ENCODE results near the gene MGMT.

Gene MGMT

GRCh38 chr10:129677377-129677927, 210.4 kb downstream of the MGMT start:
- no peak overlapping the region for H3K4me3 ChIP-seq
- TF ChIP-seq Cebpa-rat (IDR thresholded peaks at IDR 0.05), result no peak

GRCh38 chr10:129678186-129678585, 211.1 kb downstream of the MGMT start:
- no peak overlapping the region for H3K4me2 ChIP-seq
- H3K9ac ChIP-seq, result no peak overlapping the region
- peaks cover 51% of the 10 kb centered on the region for H3K36me3 ChIP-seq
- no peaks in the 10 kb centered on the region for H4K20me1 ChIP-seq
- no peak overlapping the region for H3K27ac ChIP-seq
- TF ChIP-seq Cebpa-rat (IDR thresholded peaks at IDR 0.05), result no peak
- H3K4me1 ChIP-seq, result peaks cover 28% of the 10 kb centered on the region
- H3K4me3 ChIP-seq, result no peak overlapping the region
- H3K9me3 ChIP-seq, result peaks cover 36% of the 10 kb centered on the region
- no peaks in the 10 kb centered on the region for H3K27me3 ChIP-seq

More at GRCh38 chr10:129677377-129677927, 210.4 kb downstream of the MGMT start:
- H3K9me3 ChIP-seq, result peaks cover 36% of the 10 kb centered on the region
- H3K4me1 ChIP-seq, result peaks cover 28% of the 10 kb centered on the region
- H3K27ac ChIP-seq, result no peak overlapping the region
- H4K20me1 ChIP-seq, result no peaks in the 10 kb centered on the region
- peaks cover 51% of the 10 kb centered on the region for H3K36me3 ChIP-seq
- no peak overlapping the region for H3K9ac ChIP-seq
- no peaks in the 10 kb centered on the region for H3K27me3 ChIP-seq
- H3K4me2 ChIP-seq, result no peak overlapping the region

GRCh38 chr10:129679207-129679606, 212.2 kb downstream of the MGMT start:
- Histone ChIP-seq H4K20me1 (no peaks in the 10 kb centered on the region), H3K4me3 (no peak overlapping the region), H3K27ac (no peak overlapping the region), H3K4me1 (peaks cover 28% of the 10 kb centered on the region), H3K9me3 (peaks cover 36% of the 10 kb centered on the region), H3K9ac (no peak overlapping the region), H3K36me3 (peaks cover 51% of the 10 kb centered on the region), H3K4me2 (no peak overlapping the region), H3K27me3 (no peaks in the 10 kb centered on the region)
- TF ChIP-seq Cebpa-rat (IDR thresholded peaks at IDR 0.05), result no peak

GRCh38 chr10:129680661-129681344, 213.8 kb downstream of the MGMT start:
- no peaks in the 10 kb centered on the region for H3K27me3 ChIP-seq

GRCh38 chr10:129681856-129682255, 214.8 kb downstream of the MGMT start:
- no peak overlapping the region for H3K4me2 ChIP-seq
- TF ChIP-seq Cebpa-rat (IDR thresholded peaks at IDR 0.05), result no peak
- no peaks in the 10 kb centered on the region for H4K20me1 ChIP-seq
- H3K27me3 ChIP-seq, result no peaks in the 10 kb centered on the region
- no peak overlapping the region for H3K9ac ChIP-seq
- H3K9me3 ChIP-seq, result peaks cover 23% of the 10 kb centered on the region; the same call in 1 of the 2 replicates
- H3K36me3 ChIP-seq, result peaks cover 31% of the 10 kb centered on the region
- peaks cover 12% of the 10 kb centered on the region; the same call in 1 of the 2 replicates for H3K4me1 ChIP-seq
- H3K4me3 ChIP-seq, result no peak overlapping the region
- H3K27ac ChIP-seq, result no peak overlapping the region

More at GRCh38 chr10:129680661-129681344, 213.8 kb downstream of the MGMT start:
- peaks cover 26% of the 10 kb centered on the region for H3K9me3 ChIP-seq
- H3K4me1 ChIP-seq, result peaks cover 18% of the 10 kb centered on the region
- H3K4me3 ChIP-seq, result no peak overlapping the region
- no peak for TF ChIP-seq Cebpa-rat (IDR thresholded peaks at IDR 0.05)
- H4K20me1 ChIP-seq, result no peaks in the 10 kb centered on the region
- peaks cover 37% of the 10 kb centered on the region for H3K36me3 ChIP-seq
- H3K27ac ChIP-seq, result no peak overlapping the region
- no peak overlapping the region for H3K4me2 ChIP-seq
- H3K9ac ChIP-seq, result no peak overlapping the region

GRCh38 chr10:129683519-129683918, 216.5 kb downstream of the MGMT start:
- no peaks in the 10 kb centered on the region for H3K27me3 ChIP-seq
- no peaks in the 10 kb centered on the region for H4K20me1 ChIP-seq
- TF ChIP-seq Cebpa-rat (IDR thresholded peaks at IDR 0.05), result no peak

GRCh38 chr10:129683920-129684319, 216.9 kb downstream of the MGMT start:
- Histone ChIP-seq H3K4me2 (no peak overlapping the region), H4K20me1 (no peaks in the 10 kb centered on the region), H3K27me3 (no peaks in the 10 kb centered on the region), H3K4me3 (no peak overlapping the region), H3K9ac (no peak overlapping the region), H3K36me3 (peaks cover 15% of the 10 kb centered on the region), H3K4me1 (peaks cover 12% of the 10 kb centered on the region; the same call in 1 of the 2 replicates), H3K27ac (no peak overlapping the region), H3K9me3 (peaks cover 13% of the 10 kb centered on the region; the same call in 1 of the 2 replicates)
- no peak for TF ChIP-seq Cebpa-rat (IDR thresholded peaks at IDR 0.05)

More at GRCh38 chr10:129683519-129683918, 216.5 kb downstream of the MGMT start:
- H3K4me3 ChIP-seq, result no peak overlapping the region
- peaks cover 12% of the 10 kb centered on the region; the same call in 1 of the 2 replicates for H3K4me1 ChIP-seq
- no peak overlapping the region for H3K27ac ChIP-seq
- H3K9ac ChIP-seq, result no peak overlapping the region
- H3K4me2 ChIP-seq, result no peak overlapping the region
- H3K9me3 ChIP-seq, result peaks cover 13% of the 10 kb centered on the region; the same call in 1 of the 2 replicates
- H3K36me3 ChIP-seq, result peaks cover 19% of the 10 kb centered on the region

GRCh38 chr10:129685271-129685670, 218.2 kb downstream of the MGMT start:
- H3K27me3 ChIP-seq, result no peaks in the 10 kb centered on the region
- no peak overlapping the region for H3K9ac ChIP-seq
- H3K27ac ChIP-seq, result no peak overlapping the region
- peaks cover 1% of the 10 kb centered on the region for H4K20me1 ChIP-seq
- H3K4me2 ChIP-seq, result no peak overlapping the region
- H3K4me3 ChIP-seq, result no peak overlapping the region
- peaks cover 12% of the 10 kb centered on the region; the same call in 1 of the 2 replicates for H3K4me1 ChIP-seq
- TF ChIP-seq Cebpa-rat (IDR thresholded peaks at IDR 0.05), result no peak
- peaks cover 9% of the 10 kb centered on the region; the same call in 1 of the 2 replicates for H3K9me3 ChIP-seq
- peaks cover 11% of the 10 kb centered on the region for H3K36me3 ChIP-seq

GRCh38 chr10:129689671-129690071, 222.6 kb downstream of the MGMT start:
- no peaks in the 10 kb centered on the region for H3K27me3 ChIP-seq
- no peak overlapping the region for H3K9ac ChIP-seq
- no peak overlapping the region for H3K4me3 ChIP-seq
- H4K20me1 ChIP-seq, result peaks cover 43% of the 10 kb centered on the region
- no peaks in the 10 kb centered on the region for H3K4me1 ChIP-seq
- H3K27ac ChIP-seq, result no peak overlapping the region
- peaks cover 23% of the 10 kb centered on the region; the same call in 1 of the 2 replicates for H3K36me3 ChIP-seq
- TF ChIP-seq Cebpa-rat (IDR thresholded peaks at IDR 0.05), result no peak
- no peaks in the 10 kb centered on the region for H3K9me3 ChIP-seq
- no peak overlapping the region for H3K4me2 ChIP-seq

Measured in BLaER1 (cell line).